Measurements from ENCODE around the gene PCDHGA8.

DNA sequence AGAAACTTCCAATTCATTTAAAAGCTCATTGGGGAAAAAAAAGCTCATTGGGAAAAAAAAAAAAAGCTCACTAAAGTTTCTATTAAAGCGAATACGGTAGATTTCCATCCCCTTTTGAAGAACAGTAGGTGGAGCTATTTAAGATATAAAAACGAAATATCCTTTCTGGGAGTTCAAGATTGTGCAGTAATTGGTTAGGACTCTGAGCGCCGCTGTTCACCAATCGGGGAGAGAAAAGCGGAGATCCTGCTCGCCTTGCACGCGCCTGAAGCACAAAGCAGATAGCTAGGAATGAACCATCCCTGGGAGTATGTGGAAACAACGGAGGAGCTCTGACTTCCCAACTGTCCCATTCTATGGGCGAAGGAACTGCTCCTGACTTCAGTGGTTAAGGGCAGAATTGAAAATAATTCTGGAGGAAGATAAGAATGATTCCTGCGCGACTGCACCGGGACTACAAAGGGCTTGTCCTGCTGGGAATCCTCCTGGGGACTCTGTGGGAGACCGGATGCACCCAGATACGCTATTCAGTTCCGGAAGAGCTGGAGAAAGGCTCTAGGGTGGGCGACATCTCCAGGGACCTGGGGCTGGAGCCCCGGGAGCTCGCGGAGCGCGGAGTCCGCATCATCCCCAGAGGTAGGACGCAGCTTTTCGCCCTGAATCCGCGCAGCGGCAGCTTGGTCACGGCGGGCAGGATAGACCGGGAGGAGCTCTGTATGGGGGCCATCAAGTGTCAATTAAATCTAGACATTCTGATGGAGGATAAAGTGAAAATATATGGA is 38.1 kb downstream of the PCDHGA8 start, which contains the start of gene PCDHGA12:
- TF ChIP-seq, protein P1, sequence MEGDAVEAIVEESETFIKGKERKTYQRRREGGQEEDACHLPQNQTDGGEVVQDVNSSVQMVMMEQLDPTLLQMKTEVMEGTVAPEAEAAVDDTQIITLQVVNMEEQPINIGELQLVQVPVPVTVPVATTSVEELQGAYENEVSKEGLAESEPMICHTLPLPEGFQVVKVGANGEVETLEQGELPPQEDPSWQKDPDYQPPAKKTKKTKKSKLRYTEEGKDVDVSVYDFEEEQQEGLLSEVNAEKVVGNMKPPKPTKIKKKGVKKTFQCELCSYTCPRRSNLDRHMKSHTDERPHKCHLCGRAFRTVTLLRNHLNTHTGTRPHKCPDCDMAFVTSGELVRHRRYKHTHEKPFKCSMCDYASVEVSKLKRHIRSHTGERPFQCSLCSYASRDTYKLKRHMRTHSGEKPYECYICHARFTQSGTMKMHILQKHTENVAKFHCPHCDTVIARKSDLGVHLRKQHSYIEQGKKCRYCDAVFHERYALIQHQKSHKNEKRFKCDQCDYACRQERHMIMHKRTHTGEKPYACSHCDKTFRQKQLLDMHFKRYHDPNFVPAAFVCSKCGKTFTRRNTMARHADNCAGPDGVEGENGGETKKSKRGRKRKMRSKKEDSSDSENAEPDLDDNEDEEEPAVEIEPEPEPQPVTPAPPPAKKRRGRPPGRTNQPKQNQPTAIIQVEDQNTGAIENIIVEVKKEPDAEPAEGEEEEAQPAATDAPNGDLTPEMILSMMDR (IDR thresholded peaks at IDR 0.05; ENCODE audit: low read length), result peak; percentile 67
- TF ChIP-seq EZH2 (IDR thresholded peaks at IDR 0.05; ENCODE audit: borderline replicate concordance, low read length), result no peak

All from OCI-LY1 (cell line).